Measurements from ENCODE around the gene AGAP3.

DNA sequence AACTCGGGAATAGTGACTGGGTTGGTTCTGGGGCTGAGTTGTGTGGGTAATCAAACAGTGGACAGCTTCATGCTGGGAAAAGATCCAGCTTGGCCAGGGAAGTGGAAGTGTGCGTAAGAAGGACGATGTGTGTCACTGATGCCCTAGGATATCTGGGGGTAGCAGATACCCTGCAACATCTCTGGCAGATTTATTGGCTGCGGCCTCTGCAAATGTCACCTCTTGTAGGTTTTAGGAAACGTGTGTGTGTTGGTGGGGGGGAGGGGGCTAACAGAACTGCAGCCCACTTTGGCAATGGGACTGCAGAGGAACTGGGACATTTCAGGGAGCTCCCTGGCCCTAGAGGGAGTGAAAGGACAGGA, 965 bp upstream of the AGAP3 start:
- TF ChIP-seq SIN3A (IDR thresholded peaks at IDR 0.05; ENCODE audit: borderline replicate concordance, insufficient read depth, low read length) (no peak), POLR2AphosphoS5 (IDR thresholded peaks at IDR 0.05; ENCODE audit: low read depth, low read length) (no peak)
- TF ChIP-seq, protein P1, sequence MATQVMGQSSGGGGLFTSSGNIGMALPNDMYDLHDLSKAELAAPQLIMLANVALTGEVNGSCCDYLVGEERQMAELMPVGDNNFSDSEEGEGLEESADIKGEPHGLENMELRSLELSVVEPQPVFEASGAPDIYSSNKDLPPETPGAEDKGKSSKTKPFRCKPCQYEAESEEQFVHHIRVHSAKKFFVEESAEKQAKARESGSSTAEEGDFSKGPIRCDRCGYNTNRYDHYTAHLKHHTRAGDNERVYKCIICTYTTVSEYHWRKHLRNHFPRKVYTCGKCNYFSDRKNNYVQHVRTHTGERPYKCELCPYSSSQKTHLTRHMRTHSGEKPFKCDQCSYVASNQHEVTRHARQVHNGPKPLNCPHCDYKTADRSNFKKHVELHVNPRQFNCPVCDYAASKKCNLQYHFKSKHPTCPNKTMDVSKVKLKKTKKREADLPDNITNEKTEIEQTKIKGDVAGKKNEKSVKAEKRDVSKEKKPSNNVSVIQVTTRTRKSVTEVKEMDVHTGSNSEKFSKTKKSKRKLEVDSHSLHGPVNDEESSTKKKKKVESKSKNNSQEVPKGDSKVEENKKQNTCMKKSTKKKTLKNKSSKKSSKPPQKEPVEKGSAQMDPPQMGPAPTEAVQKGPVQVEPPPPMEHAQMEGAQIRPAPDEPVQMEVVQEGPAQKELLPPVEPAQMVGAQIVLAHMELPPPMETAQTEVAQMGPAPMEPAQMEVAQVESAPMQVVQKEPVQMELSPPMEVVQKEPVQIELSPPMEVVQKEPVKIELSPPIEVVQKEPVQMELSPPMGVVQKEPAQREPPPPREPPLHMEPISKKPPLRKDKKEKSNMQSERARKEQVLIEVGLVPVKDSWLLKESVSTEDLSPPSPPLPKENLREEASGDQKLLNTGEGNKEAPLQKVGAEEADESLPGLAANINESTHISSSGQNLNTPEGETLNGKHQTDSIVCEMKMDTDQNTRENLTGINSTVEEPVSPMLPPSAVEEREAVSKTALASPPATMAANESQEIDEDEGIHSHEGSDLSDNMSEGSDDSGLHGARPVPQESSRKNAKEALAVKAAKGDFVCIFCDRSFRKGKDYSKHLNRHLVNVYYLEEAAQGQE (IDR thresholded peaks at IDR 0.05; ENCODE audit: insufficient read depth in 1 of 2, low read depth in 2 of 2, low read length in 2 of 2), result no peak

Data from PFSK-1 (cell line).